Measurements from ENCODE around the gene CX3CR1. TPM values are rescaled to one million over a fixed set of nuclear protein-coding genes. Genes with fewer than 3 reads are reported as not detected.
A peak's percentile ranks its signal among the peaks of the same experiment; 100 is the strongest.

Gene CX3CR1, protein sequence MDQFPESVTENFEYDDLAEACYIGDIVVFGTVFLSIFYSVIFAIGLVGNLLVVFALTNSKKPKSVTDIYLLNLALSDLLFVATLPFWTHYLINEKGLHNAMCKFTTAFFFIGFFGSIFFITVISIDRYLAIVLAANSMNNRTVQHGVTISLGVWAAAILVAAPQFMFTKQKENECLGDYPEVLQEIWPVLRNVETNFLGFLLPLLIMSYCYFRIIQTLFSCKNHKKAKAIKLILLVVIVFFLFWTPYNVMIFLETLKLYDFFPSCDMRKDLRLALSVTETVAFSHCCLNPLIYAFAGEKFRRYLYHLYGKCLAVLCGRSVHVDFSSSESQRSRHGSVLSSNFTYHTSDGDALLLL
- under 1 TPM; 0.28 to 0.54 TPM for total RNA-seq

GRCh38 chr3:39279745-39280517 is at the start of gene CX3CR1:
TSS of gene CX3CR1 (minus strand) at chr3:39280036. CDS start at chr3:39266509, 13,527 bp downstream.
- H3K27ac ChIP-seq: no peak within 1 kb of the TSS
- H3K4me1 ChIP-seq (ENCODE audit: control insufficient read depth in 1 of 2, low read depth in 2 of 2): no peaks in the 10 kb centered on the region
- H3K9me3 ChIP-seq: no peaks in the 10 kb centered on the region
- no peaks in the 10 kb centered on the region for H3K27me3 ChIP-seq (replicated peaks; ENCODE audit: insufficient read depth)
- no peak for TF ChIP-seq CTCF (IDR thresholded peaks at IDR 0.05)
- peak within 1 kb of the TSS; percentile 19 for H3K4me3 ChIP-seq
- H3K36me3 ChIP-seq: no peaks in the 10 kb centered on the region
- DNase-seq (ENCODE audit: low spot score) (no peak), ATAC-seq (ENCODE audit: insufficient number of reproducible peaks, low FRiP score, low read depth) (no peak)

DNA sequence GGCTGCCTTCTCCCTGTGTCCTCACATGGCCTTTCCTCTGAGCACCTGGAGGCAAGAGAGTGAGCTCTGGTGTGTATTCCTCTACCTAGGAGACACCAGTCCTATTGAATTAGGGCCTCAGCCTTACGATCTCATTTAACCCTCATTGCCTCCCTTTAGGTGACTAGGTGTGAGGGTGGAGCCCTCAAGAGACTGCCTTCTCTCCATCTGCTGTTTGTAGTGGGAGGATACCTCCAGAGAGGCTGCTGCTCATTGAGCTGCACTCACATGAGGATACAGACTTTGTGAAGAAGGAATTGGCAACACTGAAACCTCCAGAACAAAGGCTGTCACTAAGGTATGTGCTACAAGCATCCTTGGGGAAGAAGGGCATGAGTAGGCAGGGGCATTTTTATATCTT is 49.7 kb upstream of the CX3CR1 start, which contains the start of gene CCR8:
Gene CCR8 (plus strand): TSS at position 217 of the 400 bp plus-strand sequence. CDS start 2,623 bp downstream, outside the sequence.
- Histone ChIP-seq H3K27ac (no peak within 1 kb of the TSS), H3K36me3 (no peaks in the 10 kb centered on the region), H3K27me3 (replicated peaks; ENCODE audit: insufficient read depth) (no peaks in the 10 kb centered on the region), H3K4me1 (ENCODE audit: control insufficient read depth in 1 of 2, low read depth in 2 of 2) (no peaks in the 10 kb centered on the region), H3K4me3 (no peak within 1 kb of the TSS), H3K9me3 (no peaks in the 10 kb centered on the region)
- no peak for DNase-seq (ENCODE audit: low spot score)
- no peak for ATAC-seq (ENCODE audit: insufficient number of reproducible peaks, low FRiP score, low read depth)
- TF ChIP-seq CTCF (IDR thresholded peaks at IDR 0.05): no peak

DNA sequence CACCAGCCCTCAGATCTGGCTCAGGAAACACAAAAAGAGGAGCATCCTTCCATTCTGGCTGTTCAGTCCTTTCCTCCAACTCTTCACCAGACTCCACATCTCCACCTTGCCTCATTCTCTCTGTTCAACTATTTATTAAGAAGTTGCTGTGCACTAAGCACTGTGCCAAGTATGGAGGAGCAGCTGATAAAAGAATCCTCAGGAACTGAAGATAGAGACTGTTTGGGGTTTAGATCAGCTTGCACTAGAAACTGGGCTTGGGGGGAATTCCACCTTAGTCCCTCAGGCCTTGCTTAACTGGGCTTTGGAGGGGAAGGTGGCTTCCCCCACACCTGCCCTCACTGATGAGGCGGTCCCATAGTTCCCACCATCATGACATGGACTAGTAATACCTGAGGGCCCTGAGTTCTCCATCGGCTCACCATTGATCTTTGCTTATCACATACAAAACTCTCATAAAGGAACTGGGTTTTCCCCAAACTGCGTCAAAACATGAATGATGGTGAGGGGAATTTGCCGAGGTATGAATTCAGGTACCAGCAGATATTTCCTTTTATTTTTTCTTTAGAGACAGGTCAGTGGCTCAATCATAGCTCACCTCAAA is 48.0 kb upstream of the CX3CR1 start:
- no peak for DNase-seq (ENCODE audit: low spot score)
- no peaks in the 10 kb centered on the region for H3K4me1 ChIP-seq (ENCODE audit: control insufficient read depth in 1 of 2, low read depth in 2 of 2)
- no peak overlapping the region for H3K4me3 ChIP-seq
- no peaks in the 10 kb centered on the region for H3K27me3 ChIP-seq (replicated peaks; ENCODE audit: insufficient read depth)
- no peak for TF ChIP-seq CTCF (IDR thresholded peaks at IDR 0.05)
- H3K36me3 ChIP-seq: no peaks in the 10 kb centered on the region
- no peak for ATAC-seq (ENCODE audit: insufficient number of reproducible peaks, low FRiP score, low read depth)
- no peak overlapping the region for H3K27ac ChIP-seq
- H3K9me3 ChIP-seq: no peaks in the 10 kb centered on the region

DNA sequence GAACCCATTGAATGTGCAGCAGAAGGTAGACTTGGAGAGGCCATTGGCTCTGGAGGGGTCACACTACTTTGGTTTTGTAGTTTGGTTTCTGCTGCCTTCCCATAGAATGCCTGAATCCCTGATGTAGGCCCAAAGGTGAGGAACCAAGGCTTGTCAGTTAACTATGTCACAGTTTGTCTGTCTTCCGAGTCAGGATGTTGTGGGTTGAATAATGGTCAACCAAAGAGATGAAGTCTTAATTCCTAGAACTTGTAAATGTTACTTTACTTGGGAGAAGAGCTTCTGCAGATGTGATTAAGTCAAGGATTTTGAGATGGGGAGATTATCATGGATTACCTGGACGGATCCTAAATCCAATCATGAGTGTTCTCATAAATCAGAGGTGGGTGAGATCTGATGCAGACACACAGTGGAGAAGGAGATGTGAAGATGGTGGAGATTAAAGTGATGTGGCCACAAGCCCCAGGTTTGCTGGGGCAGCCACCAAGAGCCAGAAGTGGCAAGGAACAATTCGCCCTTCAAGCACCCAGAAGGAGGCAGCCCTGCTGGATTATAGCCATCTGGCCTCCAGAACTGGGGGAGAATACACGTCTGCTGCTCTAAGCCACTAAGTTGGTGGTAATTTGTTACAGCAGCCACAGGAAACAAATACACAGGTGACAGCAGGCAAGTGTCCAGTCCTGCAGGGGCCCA is 47.4 kb upstream of the CX3CR1 start:
- H3K27me3 ChIP-seq (replicated peaks; ENCODE audit: insufficient read depth): no peaks in the 10 kb centered on the region
- no peak overlapping the region for H3K4me3 ChIP-seq
- H3K4me1 ChIP-seq (ENCODE audit: control insufficient read depth in 1 of 2, low read depth in 2 of 2): no peaks in the 10 kb centered on the region
- DNase-seq (ENCODE audit: low spot score) (no peak), ATAC-seq (ENCODE audit: insufficient number of reproducible peaks, low FRiP score, low read depth) (no peak)
- H3K27ac ChIP-seq: no peak overlapping the region
- no peak for TF ChIP-seq CTCF (IDR thresholded peaks at IDR 0.05)
- H3K36me3 ChIP-seq: no peaks in the 10 kb centered on the region
- H3K9me3 ChIP-seq: no peaks in the 10 kb centered on the region

Measured in thoracic aorta (tissue), 2 donors.